Prostate gland (tissue), 2 donors: ENCODE results near the gene ATP10D. TPM values are rescaled to one million over a fixed set of nuclear protein-coding genes. Genes with fewer than 3 reads are reported as not detected.

ENCODE experiments used
- DNase-seq: peaks from one replicate; pipeline ENCODE4 v3.0.0-alpha.2; 2019; ENCODE audit warnings: low spot score
- H3K27ac ChIP-seq, 2 donors: fragments of 200-600 bp; sonication (generic); 2 replicates each; pipeline ENCODE4 v1.5.1; 2017 to 2019
- H3K27me3 ChIP-seq: fragments of 200-600 bp; sonication (generic); replicated peaks from 2 replicates; pipeline ENCODE4 v1.5.1; 2019; ENCODE audit not compliant: insufficient read depth
- H3K36me3 ChIP-seq, 2 donors: fragments of 200-600 bp; sonication (generic); 1 replicate in 1 of 2; 2 replicates in 1 of 2; pipeline versions ENCODE4 v1.5.1 to v1.8.1; 2017 to 2019
- H3K4me1 ChIP-seq: fragments of 200-600 bp; sonication (generic); replicated peaks from 2 replicates; pipeline ENCODE4 v1.5.1; 2019
- H3K4me3 ChIP-seq, 2 donors: fragments of 200-600 bp; sonication (generic); 2 replicates each; pipeline ENCODE4 v1.5.1; 2017 to 2019
- H3K9me3 ChIP-seq: fragments of 200-600 bp; sonication (generic); 2 replicates; pipeline ENCODE4 v1.5.1; 2017
- POLR2A ChIP-seq: fragments of 450-650 bp; IDR thresholded peaks from one replicate; pipeline ENCODE4 v1.6.1; 2016; ENCODE audit warnings: antibody characterized with exemption, mild to moderate bottlenecking
- POLR2AphosphoS5 ChIP-seq: sonication (generic); formaldehyde crosslinking; IDR thresholded peaks from one replicate; pipeline ENCODE4 v1.6.1; 2017; ENCODE audit warnings: antibody characterized with exemption
- WGBS: methylation state at CpG from one replicate; pipeline ENCODE4 v1.1.5; 2018; 5-methylcytosine and 5-hydroxymethylcytosine counted together
- intact Hi-C: fragments of 100-400 bp; cut with DNase I; formaldehyde crosslinking; loops from one replicate; pipeline ENCODE4 v1.14.2; 2022
- total RNA-seq, 2 donors: library from RNA; depleted of rRNA; stranded (reverse); fragments of >200 nt; gene quantifications; one replicate each; pipeline ENCODE4 v1.1.0, GENCODE V29; 2016
- TF ChIP-seq, protein P1 (sequence below), 4 experiments: fragments of 200-600 bp in 2 of 4; fragments of 450-650 bp in 2 of 4; sonication (generic) in 2 of 4; IDR thresholded peaks; 1 replicate in 3 of 4; 2 replicates in 1 of 4; pipeline ENCODE4 v1.5.1; 2016 to 2019; ENCODE audit warnings: antibody characterized with exemption in 4 of 4, mild to moderate bottlenecking in 2 of 4, moderate library complexity in 2 of 4

The ATP10D gene
- total RNA-seq, 2 donors from 2014 or later: 10.9 to 17.0 TPM

DNA sequence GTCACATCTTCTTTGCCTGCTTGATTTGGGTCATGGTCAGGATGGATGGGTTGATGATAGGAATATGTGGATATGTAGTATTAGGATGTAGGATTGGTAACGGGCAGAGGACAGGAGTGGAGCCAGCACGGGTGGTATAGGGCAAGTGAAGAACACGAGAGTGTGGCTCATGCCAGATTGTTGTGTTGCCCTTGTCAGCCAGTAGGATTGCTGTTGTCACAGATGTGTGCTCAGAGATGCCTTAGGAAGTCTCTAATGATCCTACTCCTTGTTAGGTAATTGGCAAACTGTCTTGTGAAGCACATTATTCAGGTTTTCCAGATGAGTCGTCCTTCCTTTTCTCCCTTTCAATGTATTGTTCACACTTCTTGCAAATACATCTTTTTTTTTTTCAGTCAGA lies 5.5 kb downstream of the ATP10D start:
- Histone ChIP-seq H3K4me3 (no peak overlapping the region), H3K27me3 (no peaks in the 10 kb centered on the region), H3K36me3 (no peaks in the 10 kb centered on the region), H3K9me3 (no peaks in the 10 kb centered on the region), H3K27ac (no peak overlapping the region), H3K4me1 (peaks cover 5% of the 10 kb centered on the region)
- intact Hi-C loops: no loop called here
- 79% methylated on average over 4 of the region's 4 CpGs for WGBS
- no peak for DNase-seq
- no peak for TF ChIP-seq POLR2A
- TF ChIP-seq POLR2AphosphoS5: no peak
- TF ChIP-seq, protein P1, sequence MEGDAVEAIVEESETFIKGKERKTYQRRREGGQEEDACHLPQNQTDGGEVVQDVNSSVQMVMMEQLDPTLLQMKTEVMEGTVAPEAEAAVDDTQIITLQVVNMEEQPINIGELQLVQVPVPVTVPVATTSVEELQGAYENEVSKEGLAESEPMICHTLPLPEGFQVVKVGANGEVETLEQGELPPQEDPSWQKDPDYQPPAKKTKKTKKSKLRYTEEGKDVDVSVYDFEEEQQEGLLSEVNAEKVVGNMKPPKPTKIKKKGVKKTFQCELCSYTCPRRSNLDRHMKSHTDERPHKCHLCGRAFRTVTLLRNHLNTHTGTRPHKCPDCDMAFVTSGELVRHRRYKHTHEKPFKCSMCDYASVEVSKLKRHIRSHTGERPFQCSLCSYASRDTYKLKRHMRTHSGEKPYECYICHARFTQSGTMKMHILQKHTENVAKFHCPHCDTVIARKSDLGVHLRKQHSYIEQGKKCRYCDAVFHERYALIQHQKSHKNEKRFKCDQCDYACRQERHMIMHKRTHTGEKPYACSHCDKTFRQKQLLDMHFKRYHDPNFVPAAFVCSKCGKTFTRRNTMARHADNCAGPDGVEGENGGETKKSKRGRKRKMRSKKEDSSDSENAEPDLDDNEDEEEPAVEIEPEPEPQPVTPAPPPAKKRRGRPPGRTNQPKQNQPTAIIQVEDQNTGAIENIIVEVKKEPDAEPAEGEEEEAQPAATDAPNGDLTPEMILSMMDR (IDR thresholded peaks at IDR 0.05): no peak

- 81% methylated on average over 3 of the region's 3 CpGs for WGBS
- no peaks in the 10 kb centered on the region for H3K36me3 ChIP-seq
- no peak overlapping the region for H3K4me3 ChIP-seq
- intact Hi-C loops: no loop called here
- DNase-seq: no peak
- TF ChIP-seq, protein P1 (IDR thresholded peaks at IDR 0.05): no peak
- no peaks in the 10 kb centered on the region for H3K27me3 ChIP-seq
- no peak overlapping the region for H3K27ac ChIP-seq
- H3K9me3 ChIP-seq: no peaks in the 10 kb centered on the region
- peaks cover 3% of the 10 kb centered on the region for H3K4me1 ChIP-seq
Measured at GRCh38 chr4:47493238-47494123, 8.4 kb downstream of the ATP10D start.

DNA sequence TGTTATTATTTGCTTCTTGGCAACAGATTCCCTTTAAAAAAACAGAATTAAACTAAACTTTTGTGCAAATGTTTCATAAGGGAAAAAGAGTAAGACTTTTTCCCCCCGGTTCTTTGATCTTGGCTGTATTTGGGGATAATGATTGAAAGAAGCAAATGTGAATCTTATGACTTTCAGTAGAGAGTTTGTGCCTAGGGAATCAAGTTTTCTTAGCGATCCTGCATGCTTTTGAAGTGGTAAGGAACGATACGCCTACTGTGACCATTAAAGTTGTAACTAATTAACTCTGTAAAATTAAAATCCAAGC lies 9.0 kb downstream of the ATP10D start:
- TF ChIP-seq POLR2AphosphoS5: no peak
- TF ChIP-seq POLR2A: no peak
- TF ChIP-seq, protein P1 (IDR thresholded peaks at IDR 0.05): no peak
- Histone ChIP-seq H3K9me3 (no peaks in the 10 kb centered on the region), H3K4me3 (no peak overlapping the region), H3K27me3 (no peaks in the 10 kb centered on the region), H3K4me1 (peaks cover 3% of the 10 kb centered on the region), H3K36me3 (no peaks in the 10 kb centered on the region), H3K27ac (no peak overlapping the region)
- intact Hi-C loops: no loop called here
- no peak for DNase-seq
- WGBS: 47% methylated on average over 4 of the region's 4 CpGs

- Histone ChIP-seq H3K4me3 (no peak overlapping the region), H3K36me3 (no peaks in the 10 kb centered on the region), H3K9me3 (no peaks in the 10 kb centered on the region), H3K27me3 (no peaks in the 10 kb centered on the region), H3K27ac (no peak overlapping the region), H3K4me1 (no peaks in the 10 kb centered on the region)
- TF ChIP-seq POLR2A: no peak
- TF ChIP-seq POLR2AphosphoS5: no peak
- TF ChIP-seq, protein P1 (IDR thresholded peaks at IDR 0.05): no peak
- 64% methylated on average over 6 of the region's 6 CpGs for WGBS
- intact Hi-C loops: no loop called here
- DNase-seq: no peak
Measured at GRCh38 chr4:47498899-47499298, 13.8 kb downstream of the ATP10D start.

DNA sequence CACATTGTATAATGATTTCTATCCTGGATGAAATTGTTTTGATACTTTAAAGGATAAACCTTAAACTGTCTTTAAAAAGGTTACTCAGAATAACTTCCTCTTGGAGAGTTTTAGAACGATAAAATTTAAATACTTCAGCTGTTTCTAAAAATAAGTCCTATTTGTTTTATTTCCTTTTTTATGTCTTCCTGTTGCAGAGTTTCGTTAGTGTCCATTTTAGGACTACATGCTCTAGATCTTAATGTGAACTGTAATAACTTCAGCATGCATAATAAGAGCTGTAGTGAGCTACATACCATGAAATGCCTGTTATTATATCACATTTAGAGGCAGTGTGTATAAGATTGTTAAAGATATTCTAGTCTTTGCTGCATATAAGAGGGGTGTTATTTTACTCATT lies 14.6 kb downstream of the ATP10D start:
- Histone ChIP-seq H3K4me3 (no peak overlapping the region), H3K27me3 (no peaks in the 10 kb centered on the region), H3K4me1 (no peaks in the 10 kb centered on the region), H3K36me3 (no peaks in the 10 kb centered on the region), H3K9me3 (no peaks in the 10 kb centered on the region), H3K27ac (no peak overlapping the region)
- 58% methylated on average over 2 of the region's 2 CpGs for WGBS
- intact Hi-C loops: no loop called here
- TF ChIP-seq, protein P1 (IDR thresholded peaks at IDR 0.05): no peak
- no peak for TF ChIP-seq POLR2A
- TF ChIP-seq POLR2AphosphoS5: no peak
- no peak for DNase-seq
